SK-N-SH (cell line): ENCODE data around the gene ITGAE. TPM values are rescaled to one million over a fixed set of nuclear protein-coding genes. Genes with fewer than 3 reads are reported as not detected.

Experiments
- CTCF ChIA-PET: fragments of 300-600, 350-600 bp; formaldehyde crosslinking; extraction: SDS; loops from one replicate; lab custom pipeline; 2021; lab: Yijun Ruan, JAX
- POLR2A ChIA-PET: fragments of 350-600 bp; sonication (Branson Sonifier 250); formaldehyde crosslinking; extraction: SDS; loops from one replicate; lab custom pipeline; 2020; ENCODE audit warnings: antibody characterized with exemption, inconsistent platforms; lab: Yijun Ruan, JAX
- DNase-seq: peaks from one replicate; pipeline ENCODE4 v3.0.0; 2012
- H2AFZ ChIP-seq: fragments of 200-600 bp; sonication (generic); 2 replicates; pipeline ENCODE4 v1.8.1; 2016; ENCODE audit warnings: antibody characterized with exemption, mild to moderate bottlenecking, low read depth
- H3F3A ChIP-seq: fragments of 200-600 bp; sonication (generic); replicated peaks from 2 replicates; pipeline ENCODE3; 2016; ENCODE audit warnings: antibody characterized with exemption, mild to moderate bottlenecking; ENCODE audit not compliant: insufficient read depth
- H3K27ac ChIP-seq, 2 experiments: fragments of 200-500 bp in 1 of 2; fragments of 200-600 bp in 1 of 2; sonication (Bioruptor generic) in 1 of 2; sonication (generic), shearing (Covaris generic) in 1 of 2; 2 replicates each; pipeline versions ENCODE4 v1.5.1 to v1.6.1; 2014 to 2016; ENCODE audit warnings: low read depth in 2 of 2, inconsistent platforms in 1 of 2, low read length in 1 of 2, mild to moderate bottlenecking in 1 of 2, mixed read lengths in 1 of 2
- H3K27me3 ChIP-seq: fragments of 200-600 bp; sonication (generic), shearing (Covaris generic); 2 replicates; pipeline ENCODE4 v1.6.1; 2016; ENCODE audit warnings: mixed run types; ENCODE audit not compliant: insufficient read depth
- H3K36me3 ChIP-seq, 2 experiments: fragments of 200-500 bp in 1 of 2; fragments of 200-600 bp in 1 of 2; sonication (Bioruptor generic) in 1 of 2; sonication (generic) in 1 of 2; replicated peaks in 1 of 2; 2 replicates each; pipeline versions ENCODE3 to v1.5.1; 2014 to 2016; ENCODE audit warnings: low read length in 1 of 2, mild to moderate bottlenecking in 1 of 2; ENCODE audit not compliant: insufficient read depth in 2 of 2, control insufficient read depth in 1 of 2
- H3K4me1 ChIP-seq, 2 experiments: fragments of 200-500 bp in 1 of 2; fragments of 200-600 bp in 1 of 2; sonication (Bioruptor generic) in 1 of 2; sonication (generic), shearing (Covaris generic) in 1 of 2; 2 replicates each; pipeline versions ENCODE4 v1.5.1 to v1.6.1; 2014 to 2016; ENCODE audit warnings: low read depth in 1 of 2, low read length in 1 of 2, mixed run types in 1 of 2; ENCODE audit not compliant: insufficient read depth in 2 of 2, control insufficient read depth in 1 of 2
- H3K4me2 ChIP-seq: fragments of 200-600 bp; sonication (generic), shearing (Covaris generic); 2 replicates; pipeline ENCODE4 v1.6.1; 2017; ENCODE audit warnings: mixed run types
- H3K4me3 ChIP-seq, 2 experiments: fragments of 200-500 bp in 1 of 2; fragments of 200-600 bp in 1 of 2; sonication (Bioruptor generic) in 1 of 2; sonication (generic), shearing (Covaris generic) in 1 of 2; 2 replicates each; pipeline versions ENCODE4 v1.5.1 to v1.8.1; 2014 to 2016; ENCODE audit warnings: low read depth in 2 of 2, inconsistent platforms in 1 of 2, low read length in 1 of 2, mild to moderate bottlenecking in 1 of 2, mixed read lengths in 1 of 2, moderate library complexity in 1 of 2
- H3K79me2 ChIP-seq: fragments of 200-600 bp; sonication (generic); 2 replicates; pipeline ENCODE4 v1.8.1; 2017; ENCODE audit warnings: mild to moderate bottlenecking; ENCODE audit not compliant: insufficient read depth
- H3K9ac ChIP-seq: fragments of 200-600 bp; sonication (generic); 2 replicates; pipeline ENCODE4 v1.6.1; 2017; ENCODE audit warnings: mixed run types
- H3K9me2 ChIP-seq: fragments of 200-600 bp; sonication (generic); 2 replicates; pipeline ENCODE4 v1.6.1; 2017; ENCODE audit warnings: mixed run types
- H3K9me3 ChIP-seq: fragments of 200-600 bp; sonication (generic); 2 replicates; pipeline ENCODE4 v1.6.1; 2017; ENCODE audit warnings: mixed run types, mild to moderate bottlenecking, moderate library complexity
- H4K20me1 ChIP-seq: fragments of 200-600 bp; sonication (generic); 2 replicates; pipeline ENCODE4 v1.6.1; 2017; ENCODE audit warnings: mild to moderate bottlenecking, mixed run types; ENCODE audit not compliant: insufficient read depth
- ELF1 ChIP-seq: IDR thresholded peaks from 2 replicates; pipeline ENCODE4 v1.4.0; 2012
- EP300 ChIP-seq, 2 experiments: IDR thresholded peaks; 2 replicates each; pipeline versions ENCODE4 v1.4.0 to v1.6.1; 2012; ENCODE audit warnings: borderline replicate concordance in 1 of 2, low read depth in 1 of 2, low read length in 1 of 2
- FOSL2 ChIP-seq: IDR thresholded peaks from 2 replicates; pipeline ENCODE4 v1.4.0; 2012; ENCODE audit warnings: low read depth, mild to moderate bottlenecking, moderate library complexity, borderline replicate concordance
- GABPA ChIP-seq: IDR thresholded peaks from 2 replicates; pipeline ENCODE4 v1.4.0; 2012; ENCODE audit warnings: low read depth, mild to moderate bottlenecking
- POLR2AphosphoS5 ChIP-seq: IDR thresholded peaks from 2 replicates; pipeline ENCODE4 v1.6.1; 2012; ENCODE audit warnings: low read depth, low read length
- RAD21 ChIP-seq: IDR thresholded peaks from 2 replicates; pipeline ENCODE4 v1.6.1; 2012; ENCODE audit warnings: mild to moderate bottlenecking, low read length
- RFX5 ChIP-seq: IDR thresholded peaks from 2 replicates; pipeline ENCODE4 v1.6.1; 2012; ENCODE audit warnings: mild to moderate bottlenecking, improper control_type of control experiment, low read length
- RXRA ChIP-seq: IDR thresholded peaks from 2 replicates; pipeline ENCODE4 v1.4.0; 2012; ENCODE audit warnings: low read depth, mild to moderate bottlenecking, borderline replicate concordance
- SIN3A ChIP-seq: IDR thresholded peaks from 2 replicates; pipeline ENCODE4 v1.6.1; 2012; ENCODE audit warnings: low read depth, mild to moderate bottlenecking, low read length, moderate library complexity, borderline replicate concordance
- SMC3 ChIP-seq: IDR thresholded peaks from 2 replicates; pipeline ENCODE4 v1.6.1; 2012; ENCODE audit warnings: low read depth, low read length, improper control_type of control experiment
- TCF12 ChIP-seq: IDR thresholded peaks from 2 replicates; pipeline ENCODE4 v1.4.0; 2012
- YY1 ChIP-seq: IDR thresholded peaks from 2 replicates; pipeline ENCODE4 v1.4.0; 2012; ENCODE audit warnings: low read depth, mild to moderate bottlenecking
- WGBS: methylation state at CpG from one replicate; pipeline ENCODE4 v1.1.6; 2017; ENCODE audit warnings: low lambda C conversion rate; 5-methylcytosine and 5-hydroxymethylcytosine counted together
- polyA plus RNA-seq, 3 experiments: library from polyadenylated mRNA; depleted of rRNA; stranded (reverse); fragments of >200 nt; gene quantifications; 2 replicates each; pipeline ENCODE4 v1.2.3, GENCODE V29; 2012
- TF ChIP-seq, protein P1 (sequence below): IDR thresholded peaks from 2 replicates; pipeline ENCODE4 v1.4.0; 2012; ENCODE audit warnings: low read depth, borderline replicate concordance
- TF ChIP-seq, protein P2 (sequence below): fragments of 150-350 bp; IDR thresholded peaks from 2 replicates; pipeline ENCODE4 v1.6.1; 2017; ENCODE audit warnings: antibody characterized with exemption, low read length, low read depth, borderline replicate concordance
- TF ChIP-seq, protein P3 (sequence below): IDR thresholded peaks from 2 replicates; pipeline ENCODE4 v1.4.0; 2012; ENCODE audit warnings: low read depth, borderline replicate concordance
- TF ChIP-seq, protein P4 (sequence below): IDR thresholded peaks from 2 replicates; pipeline ENCODE4 v1.4.0; 2012; ENCODE audit warnings: low read depth

Gene ITGAE
- polyA plus RNA-seq, 1 of the 3 experiments (the other 2 are of a cell fraction), result 56.7 TPM

DNA sequence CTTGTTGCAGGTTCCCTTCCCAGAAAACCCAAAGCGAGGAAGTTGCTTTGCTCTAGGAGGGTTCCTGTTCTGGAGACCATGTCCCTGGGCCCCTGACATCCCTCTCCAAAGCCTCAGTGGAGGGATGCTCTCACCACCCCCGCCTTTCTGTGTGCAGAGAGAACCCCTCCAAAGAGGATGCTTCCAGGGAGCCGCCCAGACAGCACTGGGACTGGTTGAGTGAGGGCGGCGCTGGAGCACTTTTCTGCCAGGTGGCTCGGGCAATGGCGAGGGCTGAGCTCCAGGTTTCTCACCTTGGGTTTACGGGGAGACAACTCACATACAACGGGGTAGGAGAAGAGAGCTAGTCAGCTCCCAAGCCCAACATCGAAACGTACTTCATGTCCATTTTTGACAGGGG, 125.1 kb downstream of the ITGAE start:
- no peak for DNase-seq
- no peaks in the 10 kb centered on the region for H3K4me1 ChIP-seq
- H3K9me2 ChIP-seq, result no peaks in the 10 kb centered on the region
- H3K36me3 ChIP-seq, result no peaks in the 10 kb centered on the region
- TF ChIP-seq POLR2AphosphoS5 (no peak), ELF1 (no peak), RXRA (no peak), RAD21 (no peak), SMC3 (no peak), YY1 (no peak), EP300 (IDR thresholded peaks at IDR 0.05; ENCODE audit: borderline replicate concordance in 1 of 2, low read depth in 1 of 2, low read length in 1 of 2) (no peak), TCF12 (no peak), RFX5 (no peak), SIN3A (no peak)
- TF ChIP-seq, protein P1, sequence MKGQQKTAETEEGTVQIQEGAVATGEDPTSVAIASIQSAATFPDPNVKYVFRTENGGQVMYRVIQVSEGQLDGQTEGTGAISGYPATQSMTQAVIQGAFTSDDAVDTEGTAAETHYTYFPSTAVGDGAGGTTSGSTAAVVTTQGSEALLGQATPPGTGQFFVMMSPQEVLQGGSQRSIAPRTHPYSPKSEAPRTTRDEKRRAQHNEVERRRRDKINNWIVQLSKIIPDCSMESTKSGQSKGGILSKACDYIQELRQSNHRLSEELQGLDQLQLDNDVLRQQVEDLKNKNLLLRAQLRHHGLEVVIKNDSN, result no peak
- TF ChIP-seq, protein P2, sequence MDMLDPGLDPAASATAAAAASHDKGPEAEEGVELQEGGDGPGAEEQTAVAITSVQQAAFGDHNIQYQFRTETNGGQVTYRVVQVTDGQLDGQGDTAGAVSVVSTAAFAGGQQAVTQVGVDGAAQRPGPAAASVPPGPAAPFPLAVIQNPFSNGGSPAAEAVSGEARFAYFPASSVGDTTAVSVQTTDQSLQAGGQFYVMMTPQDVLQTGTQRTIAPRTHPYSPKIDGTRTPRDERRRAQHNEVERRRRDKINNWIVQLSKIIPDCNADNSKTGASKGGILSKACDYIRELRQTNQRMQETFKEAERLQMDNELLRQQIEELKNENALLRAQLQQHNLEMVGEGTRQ, result no peak
- TF ChIP-seq, protein P3, sequence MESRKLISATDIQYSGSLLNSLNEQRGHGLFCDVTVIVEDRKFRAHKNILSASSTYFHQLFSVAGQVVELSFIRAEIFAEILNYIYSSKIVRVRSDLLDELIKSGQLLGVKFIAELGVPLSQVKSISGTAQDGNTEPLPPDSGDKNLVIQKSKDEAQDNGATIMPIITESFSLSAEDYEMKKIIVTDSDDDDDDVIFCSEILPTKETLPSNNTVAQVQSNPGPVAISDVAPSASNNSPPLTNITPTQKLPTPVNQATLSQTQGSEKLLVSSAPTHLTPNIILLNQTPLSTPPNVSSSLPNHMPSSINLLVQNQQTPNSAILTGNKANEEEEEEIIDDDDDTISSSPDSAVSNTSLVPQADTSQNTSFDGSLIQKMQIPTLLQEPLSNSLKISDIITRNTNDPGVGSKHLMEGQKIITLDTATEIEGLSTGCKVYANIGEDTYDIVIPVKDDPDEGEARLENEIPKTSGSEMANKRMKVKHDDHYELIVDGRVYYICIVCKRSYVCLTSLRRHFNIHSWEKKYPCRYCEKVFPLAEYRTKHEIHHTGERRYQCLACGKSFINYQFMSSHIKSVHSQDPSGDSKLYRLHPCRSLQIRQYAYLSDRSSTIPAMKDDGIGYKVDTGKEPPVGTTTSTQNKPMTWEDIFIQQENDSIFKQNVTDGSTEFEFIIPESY, result no peak
- TF ChIP-seq, protein P4, sequence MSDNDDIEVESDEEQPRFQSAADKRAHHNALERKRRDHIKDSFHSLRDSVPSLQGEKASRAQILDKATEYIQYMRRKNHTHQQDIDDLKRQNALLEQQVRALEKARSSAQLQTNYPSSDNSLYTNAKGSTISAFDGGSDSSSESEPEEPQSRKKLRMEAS, result no peak
- H3K27me3 ChIP-seq, result no peaks in the 10 kb centered on the region
- H3K9me3 ChIP-seq, result no peaks in the 10 kb centered on the region
- H3K4me3 ChIP-seq, result no peak overlapping the region
- peaks cover 4% of the 10 kb centered on the region for H3K79me2 ChIP-seq
- ChIA-PET POLR2A (no interaction called here), CTCF (interaction anchor here (1.3 kb wide), 1 partner anchor 152 kb away, joined by 3 read pairs; no protein-coding TSS in a partner anchor)
- no peak overlapping the region for H3K4me2 ChIP-seq
- no peaks in the 10 kb centered on the region for H3F3A ChIP-seq
- 77% methylated on average over 10 of the region's 11 CpGs for WGBS
- H2AFZ ChIP-seq, result no peak overlapping the region
- no peak overlapping the region for H3K27ac ChIP-seq
- no peak overlapping the region for H3K9ac ChIP-seq
- H4K20me1 ChIP-seq, result no peaks in the 10 kb centered on the region

DNA sequence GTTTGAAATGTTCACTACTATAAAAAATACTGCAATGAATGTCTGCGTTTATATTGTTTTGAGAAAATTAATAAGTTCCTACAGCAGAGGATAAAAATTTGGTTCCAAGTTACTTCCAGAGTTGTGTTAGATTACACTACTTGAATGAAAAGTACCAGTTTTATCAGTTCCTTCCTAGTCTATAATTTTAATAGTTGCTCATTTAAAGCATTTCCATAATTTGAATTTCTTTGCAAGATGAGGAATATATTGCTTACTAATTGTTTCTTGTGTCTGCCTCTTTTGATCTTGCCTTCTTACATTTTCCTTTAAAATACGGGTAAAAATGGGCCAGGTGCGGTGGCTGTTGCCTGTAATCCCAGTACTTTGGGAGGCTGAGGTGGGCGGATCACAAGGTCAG, 128.4 kb downstream of the ITGAE start:
- Histone ChIP-seq H3K4me3 (no peak overlapping the region), H3K9me2 (no peaks in the 10 kb centered on the region), H3K4me2 (no peak overlapping the region), H3K4me1 (peaks cover 0 to 6% of the 10 kb centered on the region in 2 experiments; a peak in 1 of 4 replicates), H3K79me2 (peaks cover 29% of the 10 kb centered on the region), H3K27me3 (no peaks in the 10 kb centered on the region), H2AFZ (no peak overlapping the region), H3K9ac (no peak overlapping the region), H3K36me3 (peaks cover 0 to 10% of the 10 kb centered on the region in 2 experiments), H3K27ac (no peak overlapping the region), H4K20me1 (peaks cover 5% of the 10 kb centered on the region; the same call in 1 of the 2 replicates), H3K9me3 (no peaks in the 10 kb centered on the region), H3F3A (peaks cover 6% of the 10 kb centered on the region)
- WGBS, result 92% methylated on average over 4 of the region's 4 CpGs
- ChIA-PET CTCF (no interaction called here), POLR2A (no interaction called here)
- TF ChIP-seq, protein P2, result no peak
- TF ChIP-seq GABPA (no peak), RFX5 (no peak), FOSL2 (no peak), SMC3 (no peak)
- no peak for DNase-seq
